Mammary epithelial cell (primary cell): ENCODE measurements around the gene ST6GAL2.

ENCODE experiments used
- EZH2 ChIP-seq: IDR thresholded peaks from 2 replicates; pipeline ENCODE4 v1.6.1; 2012; ENCODE audit warnings: low read length, inconsistent platforms, borderline replicate concordance
- TF ChIP-seq, protein P1 (sequence below), 2 donors: IDR thresholded peaks in 1 of 2; conservative IDR thresholded peaks in 1 of 2; 2 replicates each; pipeline ENCODE4 v1.5.1; 2011 to 2012; ENCODE audit warnings: inconsistent platforms in 2 of 2, low read length in 2 of 2, mild to moderate bottlenecking in 2 of 2, control low read depth in 1 of 2, low read depth in 1 of 2; ENCODE audit not compliant: insufficient read depth in 1 of 2; ENCODE audit errors: extremely low read depth in 1 of 2

DNA sequence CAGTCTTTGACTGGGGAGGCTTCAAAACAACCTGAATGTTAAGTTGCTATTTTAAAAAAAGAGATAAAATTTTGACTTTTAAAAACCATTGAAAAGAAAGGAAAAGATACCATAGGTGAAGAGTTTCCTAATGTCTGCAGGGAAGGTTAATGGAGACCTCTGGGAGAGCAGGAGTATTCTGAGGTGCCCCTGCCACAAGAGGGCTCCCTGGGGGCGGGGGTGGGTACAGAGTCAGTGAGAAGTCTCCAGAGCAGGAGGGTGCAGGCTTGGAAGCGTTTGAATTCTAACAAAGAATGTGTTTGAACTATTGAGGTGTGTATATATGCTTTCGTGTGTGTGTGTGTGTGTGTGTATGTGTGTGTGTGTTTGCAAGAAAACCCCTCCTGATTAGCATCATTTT lies 46.7 kb upstream of the ST6GAL2 start:
- TF ChIP-seq, protein P1, sequence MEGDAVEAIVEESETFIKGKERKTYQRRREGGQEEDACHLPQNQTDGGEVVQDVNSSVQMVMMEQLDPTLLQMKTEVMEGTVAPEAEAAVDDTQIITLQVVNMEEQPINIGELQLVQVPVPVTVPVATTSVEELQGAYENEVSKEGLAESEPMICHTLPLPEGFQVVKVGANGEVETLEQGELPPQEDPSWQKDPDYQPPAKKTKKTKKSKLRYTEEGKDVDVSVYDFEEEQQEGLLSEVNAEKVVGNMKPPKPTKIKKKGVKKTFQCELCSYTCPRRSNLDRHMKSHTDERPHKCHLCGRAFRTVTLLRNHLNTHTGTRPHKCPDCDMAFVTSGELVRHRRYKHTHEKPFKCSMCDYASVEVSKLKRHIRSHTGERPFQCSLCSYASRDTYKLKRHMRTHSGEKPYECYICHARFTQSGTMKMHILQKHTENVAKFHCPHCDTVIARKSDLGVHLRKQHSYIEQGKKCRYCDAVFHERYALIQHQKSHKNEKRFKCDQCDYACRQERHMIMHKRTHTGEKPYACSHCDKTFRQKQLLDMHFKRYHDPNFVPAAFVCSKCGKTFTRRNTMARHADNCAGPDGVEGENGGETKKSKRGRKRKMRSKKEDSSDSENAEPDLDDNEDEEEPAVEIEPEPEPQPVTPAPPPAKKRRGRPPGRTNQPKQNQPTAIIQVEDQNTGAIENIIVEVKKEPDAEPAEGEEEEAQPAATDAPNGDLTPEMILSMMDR (conservative IDR thresholded peaks at IDR 0.05 in 1 of 2, IDR thresholded peaks at IDR 0.05 in 1 of 2; ENCODE audit: extremely low read depth in 1 of 2, insufficient read depth in 1 of 2, low read depth in 1 of 2, low read length in 2 of 2) = no peak
- TF ChIP-seq EZH2 = no peak
